PFSK-1 (cell line): ENCODE measurements around the gene ZNF177.

Experiments
- FOXP2 ChIP-seq: optimal IDR thresholded peaks from 2 replicates; pipeline ENCODE3; 2011; ENCODE audit warnings: borderline replicate concordance, control low read depth, inconsistent platforms; ENCODE audit not compliant: insufficient read depth; ENCODE audit errors: extremely low read length, extremely low read depth
- POLR2AphosphoS5 ChIP-seq: IDR thresholded peaks from 2 replicates; pipeline ENCODE4 v1.6.1; 2012; ENCODE audit warnings: low read depth, mild to moderate bottlenecking, control low read depth, low read length, moderate library complexity
- SIN3A ChIP-seq: IDR thresholded peaks from 2 replicates; pipeline ENCODE4 v1.6.1; 2012; ENCODE audit warnings: mild to moderate bottlenecking, low read length, moderate library complexity, borderline replicate concordance; ENCODE audit not compliant: insufficient read depth
- TAF1 ChIP-seq: IDR thresholded peaks from 2 replicates; pipeline ENCODE4 v1.6.1; 2012; ENCODE audit warnings: low read length, control low read depth, borderline replicate concordance; ENCODE audit not compliant: insufficient read depth
- TF ChIP-seq, protein P1 (sequence below), 2 experiments: IDR thresholded peaks; 2 replicates each; pipeline versions ENCODE4 v1.6.1 to v1.8.0; 2011 to 2012; ENCODE audit warnings: low read depth in 2 of 2, low read length in 2 of 2, control low read depth in 1 of 2, inconsistent platforms in 1 of 2, mild to moderate bottlenecking in 1 of 2, moderate library complexity in 1 of 2; ENCODE audit not compliant: insufficient read depth in 1 of 2

The ZNF177 gene

DNA sequence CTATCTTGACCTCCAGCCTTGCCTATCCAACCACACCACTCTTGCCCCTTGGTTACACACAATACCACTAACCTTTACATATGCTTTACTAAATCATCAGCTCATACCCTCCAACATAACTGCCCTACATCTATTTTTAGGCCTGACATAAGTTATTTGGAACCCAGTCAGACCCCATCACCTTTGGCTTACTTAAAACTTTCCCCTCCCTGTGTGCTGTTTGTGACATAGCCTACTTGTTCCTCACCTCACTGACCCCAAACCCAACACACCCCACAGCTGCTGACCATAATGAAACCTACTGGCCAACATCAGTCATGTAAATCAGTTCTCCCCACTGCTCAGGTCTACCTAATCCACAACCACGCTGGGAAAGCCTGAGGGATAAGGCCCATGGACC, 67.6 kb downstream of the ZNF177 start:
- TF ChIP-seq, protein P1, sequence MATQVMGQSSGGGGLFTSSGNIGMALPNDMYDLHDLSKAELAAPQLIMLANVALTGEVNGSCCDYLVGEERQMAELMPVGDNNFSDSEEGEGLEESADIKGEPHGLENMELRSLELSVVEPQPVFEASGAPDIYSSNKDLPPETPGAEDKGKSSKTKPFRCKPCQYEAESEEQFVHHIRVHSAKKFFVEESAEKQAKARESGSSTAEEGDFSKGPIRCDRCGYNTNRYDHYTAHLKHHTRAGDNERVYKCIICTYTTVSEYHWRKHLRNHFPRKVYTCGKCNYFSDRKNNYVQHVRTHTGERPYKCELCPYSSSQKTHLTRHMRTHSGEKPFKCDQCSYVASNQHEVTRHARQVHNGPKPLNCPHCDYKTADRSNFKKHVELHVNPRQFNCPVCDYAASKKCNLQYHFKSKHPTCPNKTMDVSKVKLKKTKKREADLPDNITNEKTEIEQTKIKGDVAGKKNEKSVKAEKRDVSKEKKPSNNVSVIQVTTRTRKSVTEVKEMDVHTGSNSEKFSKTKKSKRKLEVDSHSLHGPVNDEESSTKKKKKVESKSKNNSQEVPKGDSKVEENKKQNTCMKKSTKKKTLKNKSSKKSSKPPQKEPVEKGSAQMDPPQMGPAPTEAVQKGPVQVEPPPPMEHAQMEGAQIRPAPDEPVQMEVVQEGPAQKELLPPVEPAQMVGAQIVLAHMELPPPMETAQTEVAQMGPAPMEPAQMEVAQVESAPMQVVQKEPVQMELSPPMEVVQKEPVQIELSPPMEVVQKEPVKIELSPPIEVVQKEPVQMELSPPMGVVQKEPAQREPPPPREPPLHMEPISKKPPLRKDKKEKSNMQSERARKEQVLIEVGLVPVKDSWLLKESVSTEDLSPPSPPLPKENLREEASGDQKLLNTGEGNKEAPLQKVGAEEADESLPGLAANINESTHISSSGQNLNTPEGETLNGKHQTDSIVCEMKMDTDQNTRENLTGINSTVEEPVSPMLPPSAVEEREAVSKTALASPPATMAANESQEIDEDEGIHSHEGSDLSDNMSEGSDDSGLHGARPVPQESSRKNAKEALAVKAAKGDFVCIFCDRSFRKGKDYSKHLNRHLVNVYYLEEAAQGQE (IDR thresholded peaks at IDR 0.05; ENCODE audit: insufficient read depth in 1 of 2, low read depth in 2 of 2, low read length in 2 of 2): no peak
- no peak for TF ChIP-seq TAF1
- no peak for TF ChIP-seq FOXP2
- TF ChIP-seq POLR2AphosphoS5: no peak
- TF ChIP-seq SIN3A: no peak

- TF ChIP-seq SIN3A (no peak), TAF1 (no peak), POLR2AphosphoS5 (no peak), FOXP2 (no peak)
- TF ChIP-seq, protein P1 (IDR thresholded peaks at IDR 0.05; ENCODE audit: insufficient read depth in 1 of 2, low read depth in 2 of 2, low read length in 2 of 2): no peak
These were observed 68.7 kb downstream of the ZNF177 start for GRCh38 chr19:9431475-9431874.
